ENCODE measurements around the gene OR5AP2. TPM values are rescaled to one million over a fixed set of nuclear protein-coding genes. Genes with fewer than 3 reads are reported as not detected.
"Not testable (repeated sequence)": the region's sequence is repeated elsewhere in the genome, so short reads cannot be mapped to it uniquely, and the experiment has no call there.

The OR5AP2 gene
- total RNA-seq = not detected
- long read RNA-seq = 0 reads

GRCh38 chr11:56642339-56642738 lies at the start of gene OR5AP2:
OR5AP2 (minus strand) TSS chr11:56642439; CDS start chr11:56642439, 0 bp downstream.
- no peak for DNase-seq (ENCODE audit: low spot score)

GRCh38 chr11:56691179-56691578 lies 48.9 kb upstream of the OR5AP2 start:
- DNase-seq (ENCODE audit: low spot score) = not testable (repeated sequence)

GRCh38 chr11:56688554-56689100 lies 46.4 kb upstream of the OR5AP2 start:
- no peak for DNase-seq (ENCODE audit: low spot score)

GRCh38 chr11:56670984-56671383 lies 28.7 kb upstream of the OR5AP2 start:
- no peak for DNase-seq (ENCODE audit: low spot score)

GRCh38 chr11:56663386-56663785 lies 21.1 kb upstream of the OR5AP2 start, which contains the start of gene OR5AR1:
OR5AR1 (plus strand) TSS chr11:56663686; CDS start chr11:56663686, 0 bp downstream.
- no peak for DNase-seq (ENCODE audit: low spot score)

GRCh38 chr11:56659755-56660154 lies 17.5 kb upstream of the OR5AP2 start:
- DNase-seq (ENCODE audit: low spot score) = no peak

- no peak for DNase-seq (ENCODE audit: low spot score)
Measured at GRCh38 chr11:56637500-56637899, 4.7 kb downstream of the OR5AP2 start.

GRCh38 chr11:56636861-56637260 lies 5.4 kb downstream of the OR5AP2 start:
- no peak for DNase-seq (ENCODE audit: low spot score)

- no peak for DNase-seq (ENCODE audit: low spot score)
Measured at GRCh38 chr11:56632329-56632728, 9.9 kb downstream of the OR5AP2 start.

- DNase-seq (ENCODE audit: low spot score) = no peak
Measured at GRCh38 chr11:56625946-56626345, 16.3 kb downstream of the OR5AP2 start.

- DNase-seq (ENCODE audit: low spot score) = no peak
Measured at GRCh38 chr11:56624661-56625110, 17.6 kb downstream of the OR5AP2 start.

GRCh38 chr11:56611174-56611573 lies 31.1 kb downstream of the OR5AP2 start:
- no peak for DNase-seq (ENCODE audit: low spot score)

- not testable (repeated sequence) for DNase-seq (ENCODE audit: low spot score)
Measured at GRCh38 chr11:56592088-56592717, 50.0 kb downstream of the OR5AP2 start.

Other genes with a start within 250 kb of the OR5AP2 start
- not detected for gene OR5AL1, start 229.7 kb downstream of the OR5AP2 start, total RNA-seq
- gene OR5M3, start 169.1 kb downstream of the OR5AP2 start, total RNA-seq = not detected
- not detected for gene OR5M8, start 151.1 kb downstream of the OR5AP2 start, total RNA-seq
- gene OR5M11, start 99.2 kb downstream of the OR5AP2 start, total RNA-seq = not detected
- gene OR5M10, start 64.7 kb downstream of the OR5AP2 start, total RNA-seq = not detected
- not detected for gene OR5M1, start 27.6 kb downstream of the OR5AP2 start, total RNA-seq
- gene OR5AR1, start 21.2 kb upstream of the OR5AP2 start, total RNA-seq = not detected
- not detected for gene OR9G1, start 56.7 kb upstream of the OR5AP2 start, total RNA-seq
- not detected for gene OR9G4, start 106.3 kb upstream of the OR5AP2 start, total RNA-seq

All from mesenteric fat pad (tissue), 1 donor.